Epithelial cell of alveolus of lung (primary cell): ENCODE results near the gene SAT1. TPM values are rescaled to one million over a fixed set of nuclear protein-coding genes. Genes with fewer than 3 reads are reported as not detected.

Source experiments
- total RNA-seq: library from RNA; depleted of rRNA; stranded (reverse); fragments of >200 nt; gene quantifications from 2 replicates; pipeline ENCODE4 v1.2.1, GENCODE V29; 2015

SAT1 gene
- 174 and 545 TPM in 2 replicates for total RNA-seq

DNA sequence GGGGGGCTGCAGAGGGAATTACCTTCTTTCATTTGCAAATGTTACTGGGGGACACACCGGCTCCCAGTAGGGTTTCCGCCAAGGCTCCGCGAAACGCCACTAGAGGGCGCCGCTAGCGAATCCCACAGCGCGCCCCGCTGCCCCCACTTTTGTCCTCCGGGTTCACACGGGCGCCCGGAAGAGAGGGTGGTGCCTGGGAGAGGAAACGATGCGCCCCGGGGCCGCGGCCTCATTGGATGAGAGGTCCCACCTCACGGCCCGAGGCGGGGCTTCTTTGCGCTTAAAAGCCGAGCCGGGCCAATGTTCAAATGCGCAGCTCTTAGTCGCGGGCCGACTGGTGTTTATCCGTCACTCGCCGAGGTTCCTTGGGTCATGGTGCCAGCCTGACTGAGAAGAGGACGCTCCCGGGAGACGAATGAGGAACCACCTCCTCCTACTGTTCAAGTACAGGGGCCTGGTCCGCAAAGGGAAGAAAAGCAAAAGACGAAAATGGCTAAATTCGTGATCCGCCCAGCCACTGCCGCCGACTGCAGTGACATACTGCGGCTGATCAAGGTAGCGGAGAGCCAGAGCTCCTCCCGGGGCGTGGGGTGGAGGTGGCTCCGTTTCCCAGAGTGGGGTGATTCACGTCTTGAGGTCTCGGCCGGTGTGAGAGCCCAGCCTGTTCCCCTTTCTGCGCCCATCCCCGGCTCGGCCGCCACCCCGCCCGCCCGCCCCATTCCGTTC, at the start of gene SAT1:
Gene SAT1, plus strand, starts transcription at position 311 of the 726 bp plus-strand sequence. Its CDS starts 179 bp downstream, at position 490.

DNA sequence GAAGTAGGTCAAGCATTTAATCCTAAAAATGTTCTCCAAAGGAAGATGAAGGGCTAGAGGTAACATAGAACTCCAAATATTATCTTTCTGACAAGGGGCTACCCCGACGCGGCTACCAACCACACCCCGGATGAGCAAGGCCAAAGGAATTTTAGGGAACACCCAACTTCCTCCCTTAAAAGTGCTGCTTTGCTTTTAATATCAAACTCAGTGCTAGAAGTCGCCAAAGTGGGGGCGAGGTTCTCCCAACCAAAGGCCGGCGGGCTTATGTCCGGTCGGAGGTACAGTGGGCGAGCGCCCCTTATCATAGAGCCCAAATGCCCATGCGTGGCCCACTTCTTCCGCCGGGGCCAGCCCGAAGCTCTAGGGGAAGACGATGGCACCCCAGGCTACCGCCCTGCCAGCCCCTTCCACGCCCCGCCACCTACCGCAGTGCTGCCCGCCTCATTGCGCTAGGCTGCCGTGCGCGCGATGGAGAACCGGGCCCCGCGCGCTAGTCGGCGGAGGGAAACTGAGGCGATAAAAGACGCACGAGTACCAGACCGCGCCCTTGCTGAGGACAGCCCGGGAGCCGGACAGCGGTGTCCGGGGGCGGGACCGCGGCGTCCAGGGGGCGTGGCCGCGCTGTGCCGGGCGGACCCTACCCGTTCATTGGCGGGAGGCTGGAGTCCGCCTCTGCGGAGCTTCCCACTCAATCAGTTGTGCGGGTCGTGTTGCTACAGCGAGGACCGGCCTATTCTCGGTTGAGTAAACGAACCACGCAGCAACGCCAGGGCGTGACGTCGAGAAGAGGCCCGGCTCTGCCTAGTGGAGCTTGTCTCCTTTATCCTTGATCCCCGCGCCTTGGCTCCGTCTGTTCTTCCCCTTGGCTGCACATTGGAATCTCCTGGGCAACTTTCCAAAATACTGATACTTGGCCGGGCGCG, 40.0 kb upstream of the SAT1 start, which contains the start of gene ACOT9:
Gene ACOT9, minus strand, starts transcription at position 580 of the 926 bp plus-strand sequence. Its CDS starts 132 bp downstream, at position 448.

Other genes with a start within 250 kb of the SAT1 start
- gene PRDX4, start 115.7 kb upstream of the SAT1 start, total RNA-seq = 213 and 381 TPM in 2 replicates
- gene ACOT9, start 39.9 kb upstream of the SAT1 start, total RNA-seq = 27.1 and 44.7 TPM in 2 replicates
- 7.9 and 15.5 TPM in 2 replicates for gene APOO, start 124.8 kb downstream of the SAT1 start, total RNA-seq
- under 0.01 TPM in 1 of 2 replicates, not detected in the other for gene CXorf58, start 124.8 kb downstream of the SAT1 start, total RNA-seq
- gene KLHL15, start 244.0 kb downstream of the SAT1 start, total RNA-seq = 4.3 and 9.5 TPM in 2 replicates